Stimulated activated CD4-positive, alpha-beta T cell treated with anti-CD3 and anti-CD28 coated beads, TNF-alpha, amount 100 ng/mL, for 48 hours (primary cell): Measurements from ENCODE around the gene SCMH1.
A peak's percentile ranks its signal among the peaks of the same experiment; 100 is the strongest.

ENCODE experiments used
- DNase-seq, 3 donors: peaks; one replicate each; pipeline ENCODE4 v3.0.0-alpha.2; 2020; ENCODE audit warnings: low read depth in 3 of 3

Gene SCMH1

GRCh38 chr1:41005876-41006275, 236.2 kb downstream of the SCMH1 start:
- DNase-seq, result no peak

GRCh38 chr1:41003640-41004220, 238.4 kb downstream of the SCMH1 start:
- peak; percentile 75 to 89 (median 84) for DNase-seq

GRCh38 chr1:41003127-41003639, 238.9 kb downstream of the SCMH1 start:
- no peak for DNase-seq

DNA sequence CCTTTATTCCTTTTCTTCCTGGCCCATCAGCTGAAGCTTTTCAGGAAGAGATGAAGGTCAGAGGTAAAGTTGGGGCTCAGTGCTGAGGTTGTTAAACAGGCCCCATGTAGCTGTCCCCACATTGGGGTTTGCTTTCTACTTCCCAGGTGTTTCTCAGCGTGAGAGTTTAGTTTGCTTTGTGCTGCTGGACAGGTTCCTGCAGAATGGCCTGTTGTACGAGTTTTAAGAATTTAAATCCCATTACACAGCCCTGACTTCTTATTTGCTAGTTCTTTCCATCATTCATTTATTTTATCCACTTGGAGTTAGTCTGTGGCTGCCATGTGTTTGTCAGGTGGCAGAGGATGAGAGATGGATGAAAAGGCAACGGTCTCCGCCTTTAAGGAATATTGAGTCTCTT, 243.4 kb downstream of the SCMH1 start:
- no peak for DNase-seq

DNA sequence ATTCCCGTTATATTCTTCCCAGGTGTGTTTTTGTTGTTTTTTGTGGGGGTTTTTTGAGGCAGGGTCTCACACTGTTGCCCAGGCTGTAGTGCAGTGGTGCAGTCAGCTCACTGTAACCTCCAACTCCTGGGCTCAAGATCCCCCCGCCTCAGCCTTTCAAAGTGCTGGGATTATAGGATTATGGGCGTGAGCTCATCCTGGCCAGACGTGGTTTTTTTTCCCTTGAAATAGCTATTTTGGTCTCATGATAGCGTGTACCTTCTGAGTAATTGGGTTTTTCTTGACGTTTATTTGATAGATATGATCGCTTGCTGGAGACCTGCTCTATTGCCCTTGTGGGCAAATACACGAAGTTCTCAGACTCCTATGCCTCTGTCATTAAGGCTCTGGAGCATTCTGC, 245.0 kb downstream of the SCMH1 start:
- no peak for DNase-seq

DNA sequence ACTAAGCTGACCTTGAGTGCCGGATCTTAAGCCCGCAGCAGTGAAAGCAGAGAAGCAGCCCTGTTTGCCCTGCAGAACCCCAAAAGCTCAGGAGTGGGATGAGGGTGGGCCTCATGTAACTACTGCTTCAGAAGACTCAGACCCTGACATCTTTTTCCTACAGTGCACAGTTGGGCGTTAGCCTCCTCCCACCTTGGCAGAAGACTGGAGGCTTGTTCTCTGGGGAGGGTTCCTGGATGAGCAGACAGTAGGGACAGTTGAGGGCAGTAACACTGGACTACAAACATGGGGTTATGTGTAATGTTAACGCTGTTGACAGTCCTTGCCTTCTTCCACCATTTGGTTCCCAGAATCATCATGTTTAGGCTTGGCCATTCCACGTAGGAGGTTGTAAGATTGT, 253.0 kb downstream of the SCMH1 start:
- DNase-seq, result no peak

DNA sequence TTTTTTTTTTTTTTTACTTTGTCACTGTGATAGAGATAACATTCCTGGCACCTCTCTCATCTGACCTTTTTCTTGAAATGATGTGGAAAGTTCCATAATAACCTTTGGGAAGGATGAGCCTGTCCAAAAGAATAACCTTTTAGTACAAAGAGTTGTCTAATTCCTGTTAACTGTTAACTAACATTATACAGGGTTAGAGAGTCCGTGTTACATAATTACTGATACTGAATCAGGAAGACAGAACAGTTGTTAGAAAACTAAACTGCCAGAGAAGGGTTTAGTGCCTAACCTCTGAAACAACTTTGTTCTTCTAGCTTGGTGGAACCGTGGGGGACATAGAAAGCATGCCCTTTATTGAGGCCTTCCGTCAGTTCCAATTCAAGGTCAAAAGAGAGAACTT, 253.8 kb downstream of the SCMH1 start:
- DNase-seq, result no peak

GRCh38 chr1:40987439-40988276, 254.4 kb downstream of the SCMH1 start:
- no peak for DNase-seq

GRCh38 chr1:40986956-40987355, 255.2 kb downstream of the SCMH1 start:
- DNase-seq, result no peak

DNA sequence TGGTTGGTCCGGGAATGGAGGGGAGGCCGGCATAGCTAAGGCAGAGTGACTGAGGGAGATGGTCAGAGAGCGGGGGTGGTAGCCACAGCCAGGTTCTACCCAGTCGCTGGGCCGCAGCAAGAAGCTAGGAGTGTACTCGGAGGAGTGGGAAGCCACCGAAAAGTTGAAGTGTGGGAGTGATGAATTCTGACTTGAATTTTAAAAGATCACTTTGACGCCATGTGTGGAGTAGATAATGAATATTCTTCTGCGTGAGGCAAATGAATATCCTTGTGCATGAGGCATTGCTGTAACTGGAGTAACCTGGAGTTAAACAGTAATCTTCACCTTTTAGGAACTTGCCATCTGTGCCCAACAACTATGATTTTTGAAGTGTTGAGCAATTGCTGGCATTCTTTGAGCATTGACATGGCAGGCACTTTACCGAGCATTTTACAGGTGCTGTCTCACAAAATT, 255.8 kb downstream of the SCMH1 start:
- no peak for DNase-seq

GRCh38 chr1:40985875-40986274, 256.2 kb downstream of the SCMH1 start:
- DNase-seq, result no peak

GRCh38 chr1:40985161-40985560, 256.9 kb downstream of the SCMH1 start:
- no peak for DNase-seq

DNA sequence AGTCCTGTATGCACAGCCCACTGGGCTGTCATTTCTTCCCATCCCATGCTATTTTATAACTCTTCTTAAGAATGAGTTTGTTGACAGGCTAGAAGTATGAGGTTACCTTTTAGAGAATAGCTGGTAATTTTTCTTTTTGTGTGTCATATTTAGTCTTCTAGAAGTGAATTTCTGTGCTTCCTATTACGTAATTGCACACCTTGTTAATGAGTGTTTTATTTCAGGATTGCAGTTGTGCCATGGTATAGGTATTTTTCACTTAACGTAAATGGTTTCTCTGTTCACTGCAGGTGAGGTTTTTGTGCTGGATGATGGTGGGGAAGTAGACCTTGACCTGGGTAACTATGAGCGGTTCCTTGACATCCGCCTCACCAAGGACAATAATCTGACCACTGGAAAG, 257.6 kb downstream of the SCMH1 start:
- DNase-seq, result no peak

DNA sequence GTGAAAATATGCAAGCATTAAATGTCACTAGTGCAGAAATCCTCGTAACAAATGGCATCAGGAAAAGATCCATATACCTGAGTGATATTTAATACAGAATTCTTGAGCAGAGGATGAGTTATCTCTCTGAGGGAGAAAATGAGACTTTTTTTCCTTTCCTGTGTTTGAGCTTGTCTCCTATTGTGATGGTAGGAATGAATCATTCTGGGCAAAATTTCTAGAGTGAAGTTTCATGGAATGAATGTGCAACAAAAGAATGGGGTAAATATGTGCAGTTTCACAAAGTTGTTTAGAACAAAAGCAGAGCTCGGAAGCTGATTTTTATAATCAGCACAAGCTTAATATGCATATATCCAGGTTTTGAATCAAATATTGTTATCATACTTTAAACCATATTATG, 258.0 kb downstream of the SCMH1 start:
- no peak for DNase-seq

DNA sequence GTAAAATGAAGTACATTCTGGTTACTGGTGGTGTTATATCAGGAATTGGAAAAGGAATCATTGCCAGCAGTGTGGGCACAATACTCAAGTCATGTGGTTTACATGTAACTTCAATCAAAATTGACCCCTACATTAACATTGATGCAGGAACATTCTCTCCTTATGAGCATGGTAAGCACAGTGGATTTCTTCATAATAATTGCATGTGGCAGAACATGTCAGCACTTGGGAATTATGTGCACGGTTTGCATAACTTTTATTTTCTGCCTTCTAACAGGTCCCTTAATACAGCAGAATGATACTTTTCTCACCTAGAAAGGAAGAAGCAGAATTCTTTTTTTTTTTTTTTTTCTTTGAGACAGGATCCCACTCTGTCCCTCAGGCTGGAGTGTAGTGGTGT, 258.8 kb downstream of the SCMH1 start:
- no peak for DNase-seq

GRCh38 chr1:40982721-40983120, 259.4 kb downstream of the SCMH1 start:
- DNase-seq, result no peak

GRCh38 chr1:40981691-40982448, 260.2 kb downstream of the SCMH1 start:
- no peak for DNase-seq

DNA sequence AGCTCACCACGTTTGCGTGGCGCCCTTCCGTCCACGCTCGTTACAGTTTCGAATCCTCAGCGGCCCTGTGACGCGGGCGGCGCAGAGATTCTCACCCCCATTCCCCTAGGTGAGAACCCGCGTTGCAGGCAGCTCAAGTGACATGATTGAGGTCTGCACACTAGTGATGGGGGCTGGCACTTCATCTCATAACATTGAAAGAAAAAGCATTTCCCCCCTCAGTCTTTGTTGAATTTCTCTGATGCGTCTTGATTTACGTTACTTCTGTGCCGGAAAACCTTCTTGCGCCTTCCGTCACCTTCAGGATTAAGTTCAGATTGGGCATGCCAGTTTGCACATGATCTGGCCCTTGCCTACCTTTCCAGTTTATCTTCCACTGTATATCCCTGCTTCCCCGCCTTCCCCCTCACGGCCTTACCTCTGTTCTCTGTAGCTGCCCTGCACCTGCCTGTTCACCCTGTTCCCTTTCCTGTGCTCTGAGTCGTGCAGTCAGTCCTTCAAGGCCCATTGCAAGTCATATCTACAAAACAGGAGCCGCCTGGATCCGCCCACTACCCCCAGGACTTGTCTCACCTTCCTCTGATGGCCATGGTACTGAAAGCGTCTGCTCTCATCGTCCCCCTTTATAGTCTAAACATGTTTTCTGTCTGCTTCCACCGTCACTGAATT, 261.5 kb downstream of the SCMH1 start:
- DNase-seq, result peak in 2 of 3 donors; percentile 38 to 48

DNA sequence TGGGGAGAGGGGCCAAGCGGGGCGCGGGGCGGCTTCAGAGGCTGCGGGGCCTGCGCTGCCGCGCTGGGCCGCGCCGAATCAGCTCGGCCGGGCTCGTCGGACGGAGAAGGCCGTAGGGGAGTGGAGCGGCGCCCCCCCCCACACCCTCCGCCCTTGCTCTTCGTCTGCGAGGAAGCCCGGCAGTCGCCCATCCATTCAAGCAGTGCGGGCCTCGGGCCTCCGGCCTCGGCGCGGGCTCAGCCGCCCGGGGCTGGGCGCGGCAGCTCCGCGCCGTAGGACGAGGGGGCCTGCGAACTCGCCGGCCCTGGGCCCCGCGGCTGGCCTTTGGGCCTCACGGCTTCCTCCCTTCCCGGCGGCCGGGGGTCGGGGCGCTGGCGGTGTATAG, 262.0 kb downstream of the SCMH1 start:
- no peak for DNase-seq

- DNase-seq, result peak; percentile 92 to 96 (median 95)
These were observed 262.7 kb downstream of the SCMH1 start, which contains the start of gene CTPS1 for GRCh38 chr1:40979241-40980067. CTPS1 (plus strand) TSS chr1:40979696; CDS start chr1:40983291, 3,595 bp downstream.

- no peak for DNase-seq
These were observed 263.2 kb downstream of the SCMH1 start for GRCh38 chr1:40978886-40979240.
